SJSA1 (cell line): ENCODE data around the gene B4GALT5. TPM values are rescaled to one million over a fixed set of nuclear protein-coding genes. Genes with fewer than 3 reads are reported as not detected.
"Not testable (repeated sequence)": the region's sequence is repeated elsewhere in the genome, so short reads cannot be mapped to it uniquely, and the experiment has no call there.

Experiments
- DNase-seq, 2 experiments: peaks; one replicate each; pipeline ENCODE4 v3.0.0-alpha.2; 2015 to 2020; ENCODE audit warnings: low spot score in 2 of 2, low read depth in 1 of 2
- H3K27ac ChIP-seq: fragments of 250-450 bp; sonication (Bioruptor Pico); 2 replicates; pipeline ENCODE4 v1.5.1; 2020; ENCODE audit warnings: mild to moderate bottlenecking, moderate library complexity
- H3K27me3 ChIP-seq: fragments of 250-450 bp; sonication (Bioruptor Pico); replicated peaks from 2 replicates; pipeline ENCODE4 v1.5.1; 2020; ENCODE audit warnings: mild to moderate bottlenecking, moderate library complexity
- H3K36me3 ChIP-seq: fragments of 250-450 bp; sonication (Bioruptor Pico); 2 replicates; pipeline ENCODE4 v1.5.1; 2020; ENCODE audit warnings: mild to moderate bottlenecking
- H3K4me1 ChIP-seq: fragments of 250-450 bp; sonication (Bioruptor Pico); replicated peaks from 2 replicates; pipeline ENCODE4 v1.6.1; 2021; ENCODE audit warnings: mild to moderate bottlenecking
- H3K4me3 ChIP-seq: fragments of 250-450 bp; sonication (Bioruptor Pico); 2 replicates; pipeline ENCODE4 v1.5.1; 2020; ENCODE audit warnings: mild to moderate bottlenecking
- H3K9me3 ChIP-seq: fragments of 250-450 bp; sonication (Bioruptor Pico); replicated peaks from 2 replicates; pipeline ENCODE4 v1.5.1; 2020; ENCODE audit warnings: mild to moderate bottlenecking
- total RNA-seq: library from RNA; depleted of rRNA; stranded (reverse); fragments of >200 nt; shearing (Covaris generic); gene quantifications from 2 replicates; pipeline ENCODE4 v1.2.3, GENCODE V29; 2014

Gene B4GALT5
- total RNA-seq, 1 experiment from 2014 or later: 22.0 TPM

DNA sequence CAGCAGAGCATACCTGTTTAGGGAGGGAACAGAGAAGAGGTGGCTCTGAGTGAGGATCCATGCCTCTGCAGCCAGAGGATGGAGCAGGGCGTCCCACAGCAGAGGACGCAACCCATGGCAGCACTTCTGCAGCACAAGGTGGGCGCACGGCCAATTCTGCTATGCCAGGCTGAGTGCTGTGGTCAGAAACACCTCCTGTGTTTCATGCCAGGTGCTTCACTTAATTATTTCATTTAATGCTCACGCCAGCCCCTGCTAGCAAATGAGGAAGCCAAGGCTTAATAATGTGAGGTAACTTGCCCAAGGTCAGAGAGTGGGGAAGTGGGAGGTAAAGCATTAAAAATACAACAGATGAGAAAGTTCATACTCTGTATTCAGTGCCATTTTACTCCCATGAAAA, 77.2 kb downstream of the B4GALT5 start:
- peaks cover 47% of the 10 kb centered on the region for H3K36me3 ChIP-seq
- no peak for DNase-seq
- H3K4me3 ChIP-seq: no peak overlapping the region
- H3K4me1 ChIP-seq: no peaks in the 10 kb centered on the region
- H3K9me3 ChIP-seq: no peaks in the 10 kb centered on the region
- H3K27me3 ChIP-seq: no peaks in the 10 kb centered on the region
- no peak overlapping the region for H3K27ac ChIP-seq

DNA sequence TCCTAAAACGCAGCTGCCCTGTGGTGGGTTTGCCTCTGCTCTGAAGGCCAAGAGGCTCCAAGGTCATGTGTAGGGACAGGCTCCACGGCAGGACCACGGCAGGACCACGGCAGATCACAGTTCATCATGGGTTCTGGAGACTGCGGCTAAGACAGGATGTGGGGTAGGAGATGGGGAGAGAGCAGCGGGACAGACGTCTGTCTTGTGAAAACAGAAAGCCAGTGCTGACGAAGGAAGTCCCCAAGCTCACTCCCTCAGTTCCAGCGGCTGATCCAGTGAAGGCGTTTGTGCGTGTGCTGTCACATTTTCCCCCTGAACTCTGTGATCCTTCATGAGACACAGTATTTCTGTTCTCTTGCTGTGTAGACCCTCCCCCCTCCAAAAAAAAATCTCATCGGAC, 77.8 kb downstream of the B4GALT5 start:
- Histone ChIP-seq H3K4me3 (no peak overlapping the region), H3K9me3 (no peaks in the 10 kb centered on the region), H3K4me1 (no peaks in the 10 kb centered on the region), H3K27me3 (no peaks in the 10 kb centered on the region), H3K27ac (no peak overlapping the region), H3K36me3 (peaks cover 43% of the 10 kb centered on the region)
- DNase-seq: no peak

DNA sequence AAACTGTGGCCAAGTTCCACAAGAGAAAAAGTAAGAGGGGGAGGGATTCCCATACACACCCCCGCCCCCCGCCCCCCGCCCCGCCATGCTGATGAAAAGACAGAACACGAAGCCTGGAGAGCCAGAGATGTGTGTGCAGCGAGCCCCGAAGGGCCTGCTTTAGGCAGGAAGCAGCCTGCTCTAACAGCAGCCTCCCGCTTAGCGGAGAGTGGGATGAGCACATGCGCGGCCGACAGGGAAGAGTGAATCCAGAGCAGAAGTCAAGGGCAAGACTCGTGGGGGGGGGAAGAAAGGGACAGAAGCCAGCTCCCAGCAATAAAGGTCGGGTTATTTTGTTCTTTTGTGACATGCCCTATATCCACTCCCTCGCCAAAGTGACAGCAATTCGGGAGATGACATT, 78.5 kb downstream of the B4GALT5 start:
- no peak for DNase-seq
- H3K27ac ChIP-seq: no peak overlapping the region
- no peak overlapping the region for H3K4me3 ChIP-seq
- no peaks in the 10 kb centered on the region for H3K27me3 ChIP-seq
- H3K4me1 ChIP-seq: no peaks in the 10 kb centered on the region
- no peaks in the 10 kb centered on the region for H3K9me3 ChIP-seq
- peaks cover 36% of the 10 kb centered on the region for H3K36me3 ChIP-seq

DNA sequence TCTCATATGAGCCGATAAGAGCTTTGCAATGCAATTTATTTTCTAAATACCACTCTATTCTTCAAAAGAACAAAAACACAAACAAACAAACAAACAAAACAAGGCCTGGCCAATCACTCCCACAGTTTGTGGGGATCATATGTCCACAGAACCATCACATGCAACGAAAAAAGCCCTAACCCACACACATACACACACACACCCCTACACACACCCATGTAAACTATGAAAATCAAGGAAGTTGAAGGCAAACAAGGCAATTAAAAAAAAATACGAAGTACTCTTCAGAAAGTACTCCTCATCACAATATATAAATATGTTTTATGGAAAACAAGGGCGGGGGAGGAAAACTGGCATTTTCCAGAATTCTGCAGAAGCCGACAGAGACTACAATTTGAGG, 79.6 kb downstream of the B4GALT5 start:
- no peak for DNase-seq
- H3K36me3 ChIP-seq: peaks cover 27% of the 10 kb centered on the region
- no peak overlapping the region for H3K27ac ChIP-seq
- H3K4me3 ChIP-seq: no peak overlapping the region
- no peaks in the 10 kb centered on the region for H3K27me3 ChIP-seq
- H3K4me1 ChIP-seq: no peaks in the 10 kb centered on the region
- H3K9me3 ChIP-seq: peaks cover under 1% of the 10 kb centered on the region; the same call in 1 of the 2 replicates

DNA sequence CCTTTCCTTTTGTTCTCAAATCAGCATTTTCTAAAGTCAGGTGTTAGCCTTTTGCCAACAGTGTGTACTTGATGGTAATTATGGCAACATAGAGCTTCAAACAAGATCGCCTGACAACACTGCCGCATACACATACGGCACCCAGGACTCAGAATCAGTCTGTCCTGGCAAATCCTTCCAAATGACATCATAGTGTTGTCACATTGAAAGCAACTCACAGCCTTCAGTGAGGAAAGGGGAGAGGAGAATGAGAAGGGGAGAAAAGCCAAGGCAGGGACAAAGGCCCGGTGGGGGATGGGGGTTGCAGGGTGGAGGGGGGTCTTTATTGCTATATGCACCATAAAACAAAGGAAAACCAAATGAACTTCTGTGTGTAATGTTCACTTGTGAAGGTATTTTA, 80.0 kb downstream of the B4GALT5 start:
- DNase-seq: no peak
- Histone ChIP-seq H3K36me3 (peaks cover 27% of the 10 kb centered on the region), H3K27ac (no peak overlapping the region), H3K4me1 (no peaks in the 10 kb centered on the region), H3K27me3 (no peaks in the 10 kb centered on the region), H3K4me3 (no peak overlapping the region), H3K9me3 (peaks cover 5% of the 10 kb centered on the region; the same call in 1 of the 2 replicates)

DNA sequence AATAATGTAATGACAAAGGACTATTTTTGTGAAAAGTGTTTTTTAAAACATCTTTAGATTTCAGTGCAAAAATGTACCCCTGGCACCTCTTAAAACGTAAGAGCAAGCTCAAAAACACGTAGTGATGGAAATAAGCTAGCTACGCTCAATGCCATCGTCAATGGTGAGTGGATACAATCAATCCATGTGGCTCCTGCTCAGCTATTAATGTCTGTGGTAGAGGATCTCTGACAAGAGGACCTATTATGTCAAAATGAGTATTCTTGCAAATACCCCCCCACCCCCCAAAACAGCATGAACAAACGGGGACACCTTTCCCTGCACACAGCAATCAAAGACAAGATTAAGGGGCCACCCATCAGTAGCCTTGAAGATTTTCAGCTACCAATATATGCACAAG, 80.7 kb downstream of the B4GALT5 start:
- Histone ChIP-seq H3K27me3 (no peaks in the 10 kb centered on the region), H3K4me1 (no peaks in the 10 kb centered on the region), H3K36me3 (peaks cover 27% of the 10 kb centered on the region), H3K27ac (no peak overlapping the region), H3K4me3 (no peak overlapping the region), H3K9me3 (peaks cover 6% of the 10 kb centered on the region; the same call in 1 of the 2 replicates)
- no peak for DNase-seq

DNA sequence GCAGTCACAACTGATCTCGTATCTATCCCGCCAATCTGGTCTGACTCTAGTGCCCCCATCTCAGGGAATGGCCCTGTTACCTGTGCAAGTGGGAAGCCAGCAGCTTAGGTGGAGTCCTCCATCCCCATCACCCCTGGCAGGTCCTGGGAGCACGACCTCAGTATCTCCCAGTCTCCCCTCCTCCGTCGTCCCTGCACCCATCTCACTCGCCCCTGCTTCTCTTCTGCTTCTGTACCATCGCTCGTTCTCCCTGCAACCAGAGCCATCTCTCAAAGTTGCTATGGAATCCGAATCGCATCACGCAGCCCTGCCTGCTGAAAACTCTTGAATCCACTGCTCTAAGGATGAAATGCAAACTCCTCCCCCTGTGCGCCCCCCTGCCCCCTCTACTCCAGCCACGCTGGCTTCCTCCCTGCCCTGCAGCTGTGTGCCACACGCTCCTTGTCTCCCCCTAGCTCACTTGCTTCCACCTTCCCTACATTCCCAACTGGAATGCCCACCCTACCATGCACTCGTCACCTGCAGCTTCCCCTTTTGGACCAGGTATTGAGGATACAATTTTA, 81.7 kb downstream of the B4GALT5 start:
- H3K27me3 ChIP-seq: no peaks in the 10 kb centered on the region
- H3K9me3 ChIP-seq: peaks cover 6% of the 10 kb centered on the region; the same call in 1 of the 2 replicates
- H3K4me3 ChIP-seq: no peak overlapping the region
- no peaks in the 10 kb centered on the region for H3K4me1 ChIP-seq
- DNase-seq: no peak
- no peak overlapping the region for H3K27ac ChIP-seq
- peaks cover 22% of the 10 kb centered on the region for H3K36me3 ChIP-seq

DNA sequence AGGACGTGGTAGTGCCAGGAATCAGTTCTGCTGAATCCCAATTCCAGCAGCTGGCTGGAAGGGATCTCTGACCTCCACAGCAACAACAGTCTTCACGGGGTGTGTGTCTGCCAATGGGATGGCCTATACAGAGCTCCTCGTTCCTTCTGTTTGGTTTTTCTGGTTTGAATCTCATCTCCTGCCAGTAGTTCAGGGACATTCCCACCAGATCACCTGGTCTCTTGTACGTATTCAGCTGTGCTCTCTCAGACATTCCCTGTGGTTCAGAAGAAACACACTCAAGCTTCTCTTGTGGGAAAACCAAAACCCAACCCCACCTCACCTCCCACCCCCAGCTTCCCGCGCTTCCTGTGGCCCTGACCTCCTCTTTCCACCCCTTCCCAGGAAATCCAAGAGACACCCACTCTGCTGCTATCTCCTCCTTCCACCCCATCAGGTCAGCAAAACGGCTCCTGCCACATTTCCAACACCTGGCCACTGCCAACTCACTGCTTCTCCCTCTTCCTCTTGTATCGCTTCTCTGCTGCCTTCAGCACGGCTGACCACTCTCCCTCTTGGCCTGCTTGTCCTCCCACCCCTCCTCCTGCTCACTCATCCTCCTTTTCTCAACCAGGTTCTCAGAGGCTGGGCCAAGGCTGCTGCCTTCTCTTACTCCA, 82.5 kb downstream of the B4GALT5 start:
- H3K9me3 ChIP-seq: peaks cover 6% of the 10 kb centered on the region; the same call in 1 of the 2 replicates
- DNase-seq: no peak
- H3K4me3 ChIP-seq: no peak overlapping the region
- H3K4me1 ChIP-seq: peaks cover 3% of the 10 kb centered on the region
- no peaks in the 10 kb centered on the region for H3K27me3 ChIP-seq
- peaks cover 15% of the 10 kb centered on the region for H3K36me3 ChIP-seq
- no peak overlapping the region for H3K27ac ChIP-seq

DNA sequence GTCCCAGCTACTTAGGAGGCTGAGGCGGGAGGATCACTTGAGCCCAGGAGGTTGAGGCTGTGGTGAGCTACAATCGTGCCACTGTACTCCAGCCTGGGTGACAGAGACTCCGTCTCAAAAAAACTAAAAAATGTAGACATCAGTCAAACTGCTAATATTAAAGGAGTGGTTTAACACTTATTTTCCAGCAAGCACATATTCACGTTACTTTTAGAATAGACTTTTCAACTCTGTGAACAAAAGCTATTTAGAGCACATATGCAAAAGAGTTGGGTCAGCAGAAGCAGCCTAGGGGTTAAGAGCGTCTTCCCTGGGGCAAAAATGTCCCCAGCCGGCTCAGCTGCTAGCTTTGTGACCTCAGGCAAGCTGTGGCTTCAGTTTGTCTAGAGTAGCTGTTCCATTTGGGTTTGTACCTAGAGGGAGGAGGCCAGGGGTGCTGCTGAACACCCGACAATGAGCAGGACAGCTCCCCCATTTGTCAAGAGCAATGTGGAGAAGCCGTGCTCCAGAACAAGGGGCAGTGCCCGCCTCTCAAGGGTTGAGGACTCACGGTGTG, 83.2 kb downstream of the B4GALT5 start:
- peaks cover 6% of the 10 kb centered on the region; the same call in 1 of the 2 replicates for H3K9me3 ChIP-seq
- no peak overlapping the region for H3K4me3 ChIP-seq
- no peak overlapping the region for H3K27ac ChIP-seq
- DNase-seq: no peak
- no peaks in the 10 kb centered on the region for H3K27me3 ChIP-seq
- H3K4me1 ChIP-seq: peaks cover 10% of the 10 kb centered on the region
- H3K36me3 ChIP-seq: peaks cover 9% of the 10 kb centered on the region

DNA sequence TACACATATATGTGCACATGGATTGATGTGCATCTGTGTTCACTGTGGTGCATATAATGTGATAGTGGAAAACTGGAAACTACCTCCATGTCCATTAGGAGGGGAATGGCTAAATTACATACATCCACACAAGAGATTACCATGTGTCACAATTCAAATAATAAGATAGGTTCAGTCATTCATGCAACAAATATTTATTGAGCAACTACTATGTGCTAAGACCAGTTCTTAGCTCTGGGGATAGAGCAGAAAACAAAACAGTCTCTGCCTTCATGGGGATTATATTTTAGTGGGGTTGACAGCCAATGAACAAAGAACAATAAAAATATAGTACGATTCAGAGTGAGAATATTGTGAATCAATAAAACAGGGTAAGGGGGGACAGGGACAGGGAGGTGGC, 84.1 kb downstream of the B4GALT5 start:
- H3K36me3 ChIP-seq: peaks cover 3% of the 10 kb centered on the region; the same call in 1 of the 2 replicates
- no peak overlapping the region for H3K27ac ChIP-seq
- H3K27me3 ChIP-seq: no peaks in the 10 kb centered on the region
- H3K4me3 ChIP-seq: no peak overlapping the region
- H3K4me1 ChIP-seq: peaks cover 16% of the 10 kb centered on the region
- DNase-seq: no peak
- peaks cover 6% of the 10 kb centered on the region; the same call in 1 of the 2 replicates for H3K9me3 ChIP-seq

DNA sequence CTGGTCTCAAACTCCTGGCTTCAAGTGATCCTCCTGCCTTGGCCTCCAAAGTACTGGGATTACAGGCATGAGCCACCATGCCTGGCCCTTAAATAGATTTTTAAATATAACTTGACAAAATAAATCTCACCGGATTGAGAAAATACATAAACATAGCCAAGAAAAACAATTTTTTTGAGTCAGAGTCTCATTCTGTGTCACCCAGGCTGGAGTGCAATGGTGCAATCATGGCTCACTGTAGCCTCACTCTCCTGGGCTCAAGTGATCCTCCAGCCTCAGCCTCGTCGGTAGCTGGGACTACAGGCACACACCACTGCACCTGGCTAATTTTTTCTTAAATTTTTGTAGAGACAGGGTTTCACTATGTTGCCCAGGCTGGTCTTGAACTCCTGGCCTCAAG, 85.4 kb downstream of the B4GALT5 start:
- H3K27ac ChIP-seq, H3K36me3 ChIP-seq, H3K9me3 ChIP-seq, DNase-seq, H3K4me3 ChIP-seq, H3K27me3 ChIP-seq: not testable (repeated sequence)
- peaks cover 16% of the 10 kb centered on the region for H3K4me1 ChIP-seq

DNA sequence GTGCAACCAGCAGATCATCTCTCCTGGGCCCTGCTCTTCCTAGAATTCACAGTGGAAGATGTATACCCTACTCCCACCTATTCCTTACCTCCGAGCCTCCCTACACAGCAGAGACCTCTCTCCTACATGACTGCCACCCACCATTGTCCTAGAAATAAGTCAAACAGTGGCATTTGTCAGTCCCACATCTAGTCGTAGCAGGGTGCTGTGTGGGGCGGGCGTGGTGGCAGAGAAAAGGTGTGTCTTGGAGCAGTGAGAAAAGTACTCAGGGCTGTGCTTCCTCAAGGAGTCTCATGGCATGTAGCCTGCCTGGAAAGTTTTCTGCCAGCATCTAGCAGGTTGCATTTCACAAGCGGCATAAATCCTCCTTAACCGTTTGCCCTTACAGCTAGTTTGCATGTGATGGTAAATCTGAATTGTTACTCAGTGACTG, 86.3 kb downstream of the B4GALT5 start:
- Histone ChIP-seq H3K4me3 (no peak overlapping the region), H3K4me1 (peaks cover 16% of the 10 kb centered on the region), H3K36me3 (no peaks in the 10 kb centered on the region), H3K27me3 (no peaks in the 10 kb centered on the region), H3K9me3 (peaks cover 6% of the 10 kb centered on the region; the same call in 1 of the 2 replicates), H3K27ac (no peak overlapping the region)
- no peak for DNase-seq

DNA sequence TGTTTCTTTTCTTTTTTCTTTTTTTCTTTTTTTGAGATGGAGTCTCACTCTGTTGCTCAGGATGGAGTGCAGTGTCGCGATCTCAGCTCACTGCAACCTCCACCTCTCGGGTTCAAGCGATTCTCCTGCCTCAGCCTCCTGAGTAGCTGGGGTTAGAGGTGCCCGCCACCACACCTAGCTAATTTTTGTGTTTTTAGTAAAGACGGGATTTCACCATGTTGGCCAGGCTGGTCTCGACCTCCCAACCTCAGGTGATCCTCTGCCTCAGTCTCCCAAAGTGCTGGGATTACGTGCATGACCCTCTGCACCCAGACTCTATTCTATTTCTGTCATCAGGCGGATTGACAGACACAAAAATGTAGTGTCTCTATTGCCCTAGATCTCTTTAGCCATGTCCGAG, 88.7 kb downstream of the B4GALT5 start:
- peaks cover 11% of the 10 kb centered on the region; the same call in 1 of the 2 replicates for H3K9me3 ChIP-seq
- H3K36me3 ChIP-seq, H3K4me3 ChIP-seq, H3K27me3 ChIP-seq, DNase-seq, H3K27ac ChIP-seq: not testable (repeated sequence)
- peaks cover 16% of the 10 kb centered on the region for H3K4me1 ChIP-seq

DNA sequence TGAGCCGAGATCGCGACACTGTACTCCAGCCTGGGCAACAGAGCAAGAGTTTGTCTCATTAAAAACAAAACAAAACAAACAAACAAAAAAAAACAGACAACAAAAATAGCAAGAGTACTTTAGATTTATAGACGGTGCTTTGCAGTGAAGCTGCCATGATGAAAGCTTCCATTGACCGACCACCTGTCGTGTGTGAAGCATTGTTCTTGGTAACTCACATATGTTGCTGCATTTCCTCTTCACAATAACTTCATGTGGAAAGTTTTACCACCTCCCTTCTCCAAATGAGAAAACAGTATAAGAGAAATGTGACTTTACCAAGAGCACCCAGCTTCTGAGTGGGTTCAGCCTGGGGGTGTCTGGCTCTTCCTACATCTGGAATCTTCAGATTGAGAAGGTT, 89.4 kb downstream of the B4GALT5 start:
- no peak for DNase-seq

More for the DNA sequence above, 89.4 kb downstream of the B4GALT5 start:
- no peaks in the 10 kb centered on the region for H3K36me3 ChIP-seq
- no peak overlapping the region for H3K27ac ChIP-seq
- H3K4me3 ChIP-seq: no peak overlapping the region
- H3K27me3 ChIP-seq: no peaks in the 10 kb centered on the region
- H3K9me3 ChIP-seq: peaks cover 11% of the 10 kb centered on the region; the same call in 1 of the 2 replicates
- peaks cover 16% of the 10 kb centered on the region for H3K4me1 ChIP-seq
